NCI-H2171 (cell line): Measurements from ENCODE around the gene GRK4.
"Not testable (repeated sequence)": the region's sequence is repeated elsewhere in the genome, so short reads cannot be mapped to it uniquely, and the experiment has no call there.

ENCODE experiments used
- DNase-seq: peaks from one replicate; lab custom pipeline; 2025; lab: John Stamatoyannopoulos, UW

Gene GRK4

DNA sequence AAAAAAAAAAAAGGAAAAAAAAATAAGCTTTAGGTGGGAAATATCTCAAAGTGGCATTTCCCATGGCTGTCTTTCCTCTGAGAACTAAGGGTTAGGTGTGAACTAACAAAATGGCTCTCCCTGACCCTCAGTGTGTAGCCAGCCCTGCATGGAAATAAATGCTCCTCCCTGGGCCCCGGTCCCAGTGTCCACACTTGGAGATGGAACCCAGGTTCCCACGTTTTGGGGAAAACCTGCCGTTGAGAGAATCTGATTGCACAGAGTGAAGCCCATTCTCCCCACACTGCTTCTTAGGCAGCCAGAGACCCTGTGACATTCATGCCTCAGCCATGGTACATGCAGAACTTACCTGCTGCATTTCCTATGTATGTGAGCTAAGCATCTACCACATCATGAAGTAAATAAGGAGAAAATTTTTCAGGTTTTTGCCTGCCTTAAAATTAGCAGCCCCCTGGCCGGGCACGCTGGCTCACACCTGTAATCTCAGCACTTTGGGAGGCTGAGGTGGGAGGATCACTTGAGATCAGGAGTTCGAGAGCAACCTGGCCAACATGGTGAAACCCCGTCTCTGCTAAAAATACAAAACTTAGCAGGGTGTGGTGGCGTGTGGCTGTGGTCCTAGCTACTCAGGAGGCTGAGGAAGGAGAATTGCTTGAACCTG, 76.5 kb downstream of the GRK4 start:
- DNase-seq, result no peak

DNA sequence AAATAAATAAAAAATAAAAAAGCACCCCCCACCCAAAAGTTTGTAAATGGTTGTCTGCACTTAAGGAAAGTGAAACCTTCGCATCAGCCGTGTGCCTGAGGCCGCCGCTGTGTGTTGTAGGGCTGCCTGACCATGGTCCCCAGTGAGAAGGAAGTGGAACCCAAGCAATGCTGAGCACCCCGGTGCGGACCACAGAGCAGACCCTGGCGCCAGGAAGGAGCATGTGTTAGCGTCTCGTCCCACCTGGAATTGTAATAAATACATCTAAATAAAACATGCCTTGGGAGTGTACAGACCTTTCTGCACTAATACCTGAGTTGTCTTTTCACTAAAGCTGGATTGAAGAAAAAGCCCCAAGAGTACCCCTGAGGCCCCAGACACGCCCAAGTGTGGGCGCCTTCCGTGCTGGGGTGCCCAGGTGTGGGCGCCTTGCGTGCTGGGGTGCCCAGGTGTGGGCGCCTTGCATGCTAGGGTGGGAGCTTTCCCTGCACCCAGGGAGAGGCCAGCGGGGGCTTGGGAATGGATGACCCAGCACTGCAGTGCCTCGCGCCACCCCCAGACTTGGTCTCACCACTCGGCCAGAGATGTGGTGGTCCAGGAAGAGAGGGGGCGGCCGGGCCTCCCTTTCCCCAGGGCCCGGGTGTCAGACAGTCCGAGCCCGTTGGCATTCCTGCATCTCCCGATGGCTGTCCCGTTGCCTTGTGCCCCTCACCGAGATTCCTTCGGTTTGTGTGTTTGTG, 77.3 kb downstream of the GRK4 start:
- no peak for DNase-seq

DNA sequence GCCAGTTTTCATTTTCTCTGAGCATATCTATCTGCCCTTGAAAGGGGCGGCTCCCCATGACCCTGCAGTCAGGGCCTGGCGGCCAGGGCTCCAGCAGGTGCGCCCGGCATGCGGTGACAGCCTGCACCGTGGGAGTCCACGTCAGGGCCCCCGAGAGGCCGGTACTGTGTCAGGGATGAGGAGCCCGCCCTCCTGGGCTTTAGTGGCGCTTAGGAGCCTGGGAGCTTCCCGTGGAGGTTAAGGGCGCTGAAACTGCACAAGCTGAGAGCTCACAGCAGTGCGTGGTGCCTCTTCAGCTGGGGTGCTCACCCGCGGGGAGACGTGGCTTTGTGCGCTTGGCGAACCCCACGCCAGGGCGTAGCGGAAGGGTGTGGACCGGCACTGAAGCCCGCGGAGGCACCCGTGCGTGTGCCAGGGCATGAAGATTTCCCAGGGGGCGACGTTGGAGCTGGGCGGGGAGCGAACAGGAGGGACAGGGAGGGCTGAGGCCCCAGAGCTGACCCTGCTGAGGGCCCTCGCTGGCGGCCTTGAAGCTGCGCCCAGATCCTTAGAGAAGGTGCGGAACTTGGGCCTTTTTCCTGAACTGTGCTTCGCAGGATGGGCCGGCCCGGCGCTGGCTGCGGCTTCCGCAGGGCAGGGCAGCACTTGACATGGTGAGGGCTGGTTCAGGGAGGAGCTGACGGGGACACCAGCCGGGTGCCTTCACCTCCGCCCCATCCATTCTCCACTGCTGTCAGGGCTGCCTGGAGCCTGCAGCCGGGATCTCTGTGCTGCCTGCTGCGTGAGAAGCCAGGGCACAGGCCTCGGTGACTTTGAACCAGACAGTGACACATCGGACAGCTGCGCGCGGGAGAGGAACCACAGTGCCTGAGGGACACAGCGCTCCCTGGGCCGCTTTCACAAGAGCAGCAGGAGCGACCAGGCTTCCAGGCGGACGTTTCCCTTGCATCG, 78.1 kb downstream of the GRK4 start:
- DNase-seq, result no peak

DNA sequence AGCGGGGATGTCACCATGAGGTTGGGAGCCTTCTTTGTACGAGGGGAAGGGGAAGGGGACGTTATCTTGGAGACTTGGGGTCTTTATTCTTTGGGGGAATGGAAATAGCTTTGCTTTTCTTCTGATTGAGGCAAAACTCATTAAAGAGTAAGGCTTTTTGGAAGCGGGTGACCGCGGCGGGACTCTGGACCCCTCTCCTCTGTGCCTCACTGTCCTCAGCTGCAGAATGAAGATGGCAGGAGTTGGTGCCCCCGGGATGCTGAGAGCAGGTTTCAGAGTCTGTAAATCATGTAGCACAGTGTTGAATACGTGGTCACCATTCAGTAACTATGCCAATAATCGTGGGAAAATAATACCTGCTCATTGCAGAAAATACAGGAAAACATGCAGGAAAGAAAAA, 78.9 kb downstream of the GRK4 start:
- DNase-seq, result no peak

DNA sequence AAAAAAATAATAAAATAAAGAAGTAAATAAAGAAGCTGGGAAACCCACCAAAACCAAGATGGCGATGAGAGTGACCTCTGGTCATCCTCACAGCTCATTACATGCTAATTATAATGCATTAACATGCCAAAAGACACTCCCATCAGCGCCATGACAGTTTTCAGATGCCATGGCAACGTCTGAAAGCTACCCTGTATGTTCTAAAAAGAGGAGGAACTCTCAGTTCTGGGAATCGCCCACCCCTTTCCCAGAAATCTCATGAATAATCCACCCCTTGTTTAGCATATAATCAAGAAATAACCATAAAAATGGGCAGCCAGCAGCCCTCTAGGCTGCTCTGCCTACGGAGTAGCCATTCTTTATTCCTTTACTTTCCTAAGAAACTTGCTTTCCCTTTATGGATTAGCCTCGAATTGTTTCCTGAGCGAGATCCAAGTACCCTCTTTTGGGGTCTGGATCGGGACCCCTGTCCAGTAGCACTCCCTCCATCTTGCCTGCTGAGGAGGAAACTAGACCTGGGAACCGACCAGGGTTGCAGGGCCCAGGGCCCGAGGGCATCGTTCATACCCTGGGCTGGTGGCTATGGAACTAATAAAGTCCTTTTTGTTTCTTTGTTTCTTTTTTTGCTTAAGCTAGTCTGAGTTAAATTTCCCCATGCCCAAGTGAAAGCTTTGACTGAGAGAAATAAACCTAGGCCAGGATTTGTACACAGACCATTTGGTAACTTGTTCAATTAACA, 80.1 kb downstream of the GRK4 start:
- DNase-seq, result no peak

DNA sequence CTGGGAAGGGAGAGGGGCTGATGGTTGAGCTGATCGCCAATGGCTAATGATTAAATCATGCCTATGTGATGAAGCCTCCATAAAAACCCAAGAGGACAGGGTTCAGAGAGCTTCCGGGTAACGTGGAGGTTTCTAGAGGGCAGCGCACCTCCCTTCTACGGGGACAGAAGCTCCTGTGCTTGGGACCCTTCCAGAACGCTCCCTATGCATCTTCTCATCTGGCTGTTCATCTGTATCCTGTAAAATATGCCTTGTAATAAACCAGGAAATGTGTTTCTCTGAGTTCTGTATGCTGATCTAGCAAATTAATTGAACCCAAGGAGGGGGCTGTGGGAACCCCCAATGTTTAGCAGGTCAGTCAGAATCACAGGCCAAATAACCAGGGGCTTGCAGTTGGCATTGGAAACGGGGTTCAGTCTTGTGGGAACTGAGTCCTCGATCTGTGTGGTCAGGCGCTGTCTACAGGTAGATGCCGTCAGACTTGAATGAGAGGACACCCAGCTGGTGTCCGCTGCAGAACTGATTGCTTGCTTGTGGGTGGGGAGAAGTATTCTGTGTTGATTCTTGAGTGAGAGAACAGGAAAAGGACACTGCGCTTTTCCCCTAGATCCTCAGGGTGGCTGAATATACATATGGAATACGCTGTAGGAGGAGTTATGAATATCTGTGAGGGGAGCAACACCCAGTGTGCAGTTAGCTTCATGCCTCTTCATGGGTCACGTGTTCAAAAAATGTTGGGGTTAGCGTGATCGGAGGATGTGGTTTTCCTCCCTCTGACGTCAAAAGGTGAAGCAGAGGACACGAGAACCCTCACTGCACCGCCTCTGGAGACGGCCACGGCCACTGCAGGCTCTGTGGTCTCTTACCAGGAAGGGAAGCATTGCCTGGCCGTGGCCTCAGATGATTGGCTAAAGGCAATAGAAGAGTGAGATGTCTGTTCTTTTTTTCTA, 81.8 kb downstream of the GRK4 start:
- no peak for DNase-seq

DNA sequence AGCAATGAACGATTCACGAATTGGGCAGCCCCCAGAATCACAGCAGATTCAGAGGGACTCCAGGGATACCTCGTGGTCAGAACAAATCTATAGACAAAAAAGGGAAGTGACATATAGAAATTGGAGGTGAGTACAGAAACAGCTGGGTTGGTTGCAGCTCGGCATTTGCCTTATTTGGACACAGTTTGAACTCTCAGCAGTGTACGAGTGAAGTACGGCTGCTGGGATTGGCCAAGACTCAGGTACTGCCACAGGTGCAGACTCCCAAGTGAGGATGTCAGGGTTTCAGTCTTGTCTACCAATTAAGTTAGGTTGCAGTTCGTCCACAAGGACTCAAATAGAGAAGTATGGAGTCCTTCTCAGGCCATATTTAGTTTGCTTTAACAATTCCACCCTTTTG, 82.8 kb downstream of the GRK4 start:
- no peak for DNase-seq

DNA sequence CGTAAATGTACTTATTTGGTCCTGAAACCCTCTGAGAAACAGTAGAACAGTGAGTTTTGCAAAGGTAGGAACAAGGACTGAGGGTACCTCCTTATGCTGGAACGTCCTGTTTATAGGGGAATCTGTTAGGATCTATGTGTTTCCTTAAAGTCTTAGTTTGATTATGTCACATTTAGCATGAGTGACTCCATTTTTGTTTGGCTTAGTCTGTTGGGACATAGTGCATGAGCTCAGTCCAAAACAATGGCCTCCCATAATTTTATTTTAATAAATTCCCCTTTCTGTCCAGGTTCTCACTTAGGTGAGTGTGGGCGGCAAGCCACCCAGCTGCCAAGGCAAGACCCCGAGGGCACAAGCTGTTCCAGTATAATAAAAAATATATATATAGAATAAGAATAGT, 83.3 kb downstream of the GRK4 start:
- DNase-seq, result no peak

DNA sequence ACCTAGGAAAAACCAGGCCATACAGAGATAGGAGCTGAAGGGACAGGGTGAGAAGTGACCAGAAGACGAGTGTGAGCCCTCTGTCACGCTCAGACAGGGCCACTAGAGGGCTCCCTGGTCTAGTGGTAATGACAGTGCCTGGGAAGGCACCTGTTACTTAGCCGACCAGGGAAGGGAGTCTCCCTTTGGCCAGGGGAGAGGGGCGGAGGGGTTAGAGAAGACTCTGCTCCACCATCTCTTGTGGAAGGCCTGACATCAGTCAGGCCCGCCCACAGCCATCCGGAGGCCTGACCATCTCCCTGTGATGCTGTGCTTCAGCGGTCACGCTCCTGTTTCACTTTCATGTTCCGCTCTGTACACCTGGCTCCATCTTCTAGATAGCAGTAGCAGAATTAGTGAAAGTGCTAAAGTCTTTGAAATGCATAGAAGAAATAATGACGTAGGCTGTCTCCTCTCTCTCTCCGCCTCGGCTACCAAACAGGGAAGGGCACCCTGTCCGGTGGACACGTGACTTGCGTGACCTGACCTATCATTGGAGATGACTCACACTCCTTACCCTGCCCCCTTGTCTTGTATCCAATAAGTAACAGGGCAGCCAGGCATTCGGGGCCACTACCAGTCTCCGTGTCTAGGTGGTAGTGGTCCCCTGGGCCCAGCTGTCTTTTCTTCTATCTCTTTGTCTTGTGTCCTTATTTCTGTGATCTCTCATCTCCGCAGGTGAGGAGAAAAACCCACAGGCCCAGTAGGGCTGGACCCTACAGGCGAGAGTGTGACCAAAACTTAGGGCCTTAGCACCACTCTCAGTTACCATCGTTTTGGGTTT, 84.3 kb downstream of the GRK4 start:
- DNase-seq, result no peak

DNA sequence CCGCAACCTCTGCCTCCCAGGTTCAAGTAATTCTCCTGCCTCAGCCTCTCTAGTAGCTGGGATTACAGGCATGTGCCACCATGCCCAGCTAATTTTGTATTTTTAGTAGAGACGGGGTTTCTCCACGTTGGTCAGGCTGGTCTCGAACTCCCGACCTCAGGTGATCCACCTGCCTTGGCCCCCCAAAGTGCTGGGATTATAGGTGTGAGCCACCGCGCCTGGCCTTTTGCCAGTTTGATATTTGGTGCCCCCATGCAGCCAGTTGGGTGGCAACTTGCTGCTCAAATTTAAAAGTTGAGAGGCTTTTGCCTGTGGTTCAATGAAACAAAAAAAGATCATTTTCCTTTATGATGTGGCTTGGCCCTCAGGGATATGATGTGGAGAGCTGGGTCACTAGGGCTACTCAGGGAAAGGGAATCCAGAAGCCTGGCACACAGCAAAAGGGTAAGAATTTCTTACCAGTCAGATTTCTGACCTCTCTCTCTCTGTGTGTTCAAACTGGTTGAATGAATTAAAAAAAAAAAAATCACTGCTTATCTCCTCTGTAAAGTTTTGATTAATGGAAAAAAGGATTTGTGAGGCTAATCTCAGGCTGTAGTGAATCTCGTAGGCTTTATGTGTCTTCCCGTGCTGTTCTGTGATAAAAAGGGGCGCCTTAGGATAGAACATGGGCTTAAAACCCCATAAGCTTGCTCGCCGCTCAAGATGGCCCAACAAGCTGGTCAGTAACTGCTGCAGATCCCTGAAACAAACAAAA, 87.9 kb downstream of the GRK4 start:
- DNase-seq, result not testable (repeated sequence)

DNA sequence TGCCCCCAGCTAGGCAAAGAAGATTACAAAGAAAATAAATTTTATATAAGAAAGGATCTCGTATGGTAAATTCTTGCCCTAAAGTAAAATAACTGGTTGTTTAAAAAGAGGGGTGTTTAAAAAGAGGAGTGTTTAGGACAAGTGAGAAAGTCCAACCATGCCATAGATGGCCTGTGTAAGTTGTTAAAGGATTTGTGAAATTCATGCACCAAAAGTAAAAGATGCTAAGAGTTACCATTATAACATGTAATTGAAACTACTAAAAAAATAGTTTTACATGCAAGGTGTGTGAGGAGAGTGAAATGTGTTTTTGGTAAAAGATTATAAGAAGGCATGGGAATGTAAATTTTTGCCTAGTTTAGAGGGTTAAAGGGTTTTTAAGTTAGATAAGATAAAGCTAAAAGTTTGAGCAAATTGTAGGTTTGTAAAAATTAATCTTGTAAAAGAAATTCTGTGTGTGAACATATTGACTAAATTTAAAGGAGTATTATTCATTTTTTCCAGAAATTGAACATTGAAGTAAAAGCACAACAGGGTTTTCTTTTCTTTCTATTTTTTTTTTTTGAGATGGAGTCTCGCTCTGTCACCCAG, 90.9 kb downstream of the GRK4 start:
- no peak for DNase-seq

DNA sequence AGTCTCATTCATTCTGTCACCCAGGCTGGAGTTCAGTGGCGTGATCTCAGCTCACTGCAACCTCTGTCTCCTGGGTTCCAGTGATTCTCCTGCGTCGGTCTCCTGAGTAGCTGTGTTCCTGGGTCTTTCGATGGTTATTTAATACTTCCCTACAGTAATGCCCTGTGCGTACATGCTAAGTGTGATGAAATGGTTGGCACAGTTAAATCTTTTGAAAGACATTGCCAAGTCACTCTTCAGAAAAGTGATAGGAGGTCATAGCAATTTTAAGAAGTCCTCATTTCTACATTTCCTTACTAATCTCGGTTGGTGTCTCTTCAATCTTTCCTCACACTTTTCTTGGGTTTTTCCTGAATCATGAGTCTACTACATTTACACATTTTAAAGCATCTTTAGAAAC, 96.6 kb downstream of the GRK4 start:
- no peak for DNase-seq

DNA sequence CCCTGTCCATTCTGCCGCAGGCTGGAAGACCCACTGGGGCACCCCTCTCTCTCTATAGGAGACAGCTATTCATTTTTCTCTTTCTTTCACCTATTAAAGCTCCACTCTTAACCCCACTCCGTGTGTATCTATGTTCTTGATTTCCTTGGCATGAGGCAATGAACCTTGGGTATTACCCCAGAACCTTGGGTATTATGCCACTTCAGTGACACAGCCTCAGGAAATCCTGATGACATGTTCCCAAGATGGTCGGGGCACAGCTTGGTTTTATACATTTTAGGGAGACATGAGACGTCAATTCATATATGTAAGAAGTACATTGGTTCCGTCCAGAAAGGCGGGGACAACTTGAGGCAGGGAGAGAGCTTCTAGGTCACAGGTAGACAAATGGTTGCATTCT, 97.6 kb downstream of the GRK4 start:
- no peak for DNase-seq

DNA sequence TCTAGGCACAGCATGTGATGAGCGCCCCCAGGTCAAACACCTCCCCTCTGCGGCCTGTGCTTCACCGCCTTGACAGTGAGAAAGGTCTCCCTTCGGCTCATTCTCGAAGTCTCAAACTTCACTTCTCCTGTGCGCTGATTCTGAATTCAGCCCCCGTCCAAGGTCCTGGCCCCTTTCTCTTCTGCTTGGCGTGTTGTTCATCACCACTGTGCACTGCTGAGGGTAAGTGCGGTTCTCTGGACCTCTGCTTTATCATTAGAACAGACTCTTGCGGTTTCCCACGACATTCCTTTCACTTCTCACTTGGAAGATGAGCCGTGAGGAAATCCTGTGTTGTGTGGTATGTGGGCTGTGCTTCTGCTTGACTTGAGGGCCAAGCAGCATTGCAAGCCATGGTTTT, 99.1 kb downstream of the GRK4 start:
- DNase-seq, result no peak

DNA sequence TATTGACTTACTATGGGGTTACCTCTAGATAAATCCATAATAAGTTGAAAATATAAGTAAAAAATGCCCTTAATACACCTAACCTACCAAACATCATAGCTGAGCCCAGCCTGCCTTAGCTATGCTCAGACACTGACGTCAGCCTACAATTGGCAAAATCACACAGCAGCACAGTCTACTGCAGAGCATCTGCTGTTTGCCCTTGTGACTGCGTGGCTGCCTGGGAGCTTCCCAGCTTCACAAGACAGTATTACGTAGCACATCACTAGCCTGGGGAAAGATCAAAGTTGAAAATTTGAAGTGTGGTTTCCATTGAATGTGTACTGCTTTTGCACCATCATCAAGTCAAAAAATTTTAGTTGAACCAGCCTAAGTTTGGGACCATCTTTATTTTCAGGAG, 102.2 kb downstream of the GRK4 start:
- no peak for DNase-seq

DNA sequence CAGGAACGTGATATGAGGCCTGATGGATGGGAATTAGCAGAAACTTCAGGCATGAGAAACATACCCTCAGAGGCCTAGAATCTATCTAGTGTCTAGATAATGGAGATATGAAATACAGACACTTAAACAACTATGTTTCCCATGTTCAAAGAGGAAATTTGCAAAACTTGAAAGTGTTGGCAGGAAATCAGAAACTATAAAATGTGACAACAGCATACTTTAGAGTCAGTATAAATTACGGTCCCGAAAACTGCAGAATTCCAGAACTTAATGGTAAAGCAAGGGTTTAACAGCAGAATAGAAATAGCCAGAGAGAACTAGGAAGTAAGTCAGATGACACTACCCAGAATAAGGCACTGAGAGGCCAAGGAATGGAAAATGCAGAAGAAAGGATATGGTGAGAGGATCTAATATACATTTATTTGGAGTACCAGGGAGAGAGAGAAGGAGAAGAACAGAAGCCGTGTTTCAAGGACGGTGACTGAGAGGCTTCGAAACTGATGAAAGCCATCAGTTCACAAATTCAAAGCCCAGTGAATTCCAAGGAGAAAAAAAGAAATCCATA, 103.5 kb downstream of the GRK4 start:
- no peak for DNase-seq

DNA sequence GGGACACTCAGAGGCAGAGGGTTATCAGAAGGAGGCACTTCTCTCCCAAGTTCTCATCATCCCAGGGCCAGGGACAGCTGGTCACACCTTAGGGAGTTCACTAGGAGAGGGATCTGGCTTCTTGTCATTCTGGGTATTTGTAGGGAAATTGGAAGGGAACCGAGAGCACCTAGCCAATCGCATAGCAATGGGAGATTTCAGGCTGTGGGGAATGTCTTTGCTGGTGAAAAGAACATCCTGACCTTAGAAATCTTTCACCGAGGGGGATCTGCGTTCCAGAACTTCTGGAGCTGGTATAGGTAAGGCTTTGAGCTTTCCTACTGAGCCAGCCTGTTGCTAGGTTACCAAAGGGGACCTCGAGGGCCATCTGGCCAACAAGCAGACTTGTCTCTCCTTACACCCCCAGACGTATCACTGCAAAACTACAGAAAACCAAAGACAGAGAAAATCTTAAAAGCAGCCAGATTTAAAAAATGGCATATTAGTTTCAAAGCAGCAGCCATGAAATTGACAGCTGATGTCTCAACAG, 104.2 kb downstream of the GRK4 start:
- DNase-seq, result no peak

DNA sequence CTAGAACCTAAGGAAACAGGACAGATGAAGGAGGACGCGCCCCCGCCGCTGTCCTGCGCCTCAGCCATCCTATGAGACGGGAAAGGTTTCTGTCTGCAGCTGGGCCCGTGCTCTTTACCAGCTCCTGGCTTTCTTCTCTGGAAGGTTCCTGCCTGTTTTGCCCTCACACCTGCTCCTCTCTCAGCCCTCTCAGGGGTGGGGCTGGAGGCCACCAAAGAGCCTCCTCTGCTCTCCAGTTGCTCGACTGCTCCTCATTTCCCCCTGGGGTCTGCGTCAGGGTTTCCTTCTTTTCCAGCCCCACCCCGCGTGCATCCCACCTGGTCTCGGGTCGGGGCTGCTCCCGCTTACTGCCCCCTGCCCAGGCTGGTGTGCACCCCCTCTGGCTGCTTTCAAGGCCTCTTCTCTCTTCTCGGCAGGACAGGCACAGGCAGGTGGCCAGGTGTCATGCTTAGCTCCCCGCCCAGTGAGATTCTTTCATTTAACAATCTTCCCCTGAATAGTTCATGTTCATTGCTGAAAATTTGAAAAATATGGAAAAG, 106.4 kb downstream of the GRK4 start:
- DNase-seq, result no peak
